WI38 (cell line): ENCODE data around the gene LCN1.

Experiments used
- H3K4me3 ChIP-seq: 2 replicates; pipeline ENCODE4 v1.5.1; 2011; ENCODE audit warnings: low read depth, mild to moderate bottlenecking, control low read depth, low read length
- CTCF ChIP-seq: IDR thresholded peaks from 2 replicates; pipeline ENCODE4 v1.5.1; 2012; ENCODE audit warnings: low read depth, mild to moderate bottlenecking, control low read depth, low read length

Gene LCN1

GRCh38 chr9:135559606-135560005, 38.4 kb downstream of the LCN1 start:
- H3K4me3 ChIP-seq, result no peak overlapping the region
- no peak for TF ChIP-seq CTCF

DNA sequence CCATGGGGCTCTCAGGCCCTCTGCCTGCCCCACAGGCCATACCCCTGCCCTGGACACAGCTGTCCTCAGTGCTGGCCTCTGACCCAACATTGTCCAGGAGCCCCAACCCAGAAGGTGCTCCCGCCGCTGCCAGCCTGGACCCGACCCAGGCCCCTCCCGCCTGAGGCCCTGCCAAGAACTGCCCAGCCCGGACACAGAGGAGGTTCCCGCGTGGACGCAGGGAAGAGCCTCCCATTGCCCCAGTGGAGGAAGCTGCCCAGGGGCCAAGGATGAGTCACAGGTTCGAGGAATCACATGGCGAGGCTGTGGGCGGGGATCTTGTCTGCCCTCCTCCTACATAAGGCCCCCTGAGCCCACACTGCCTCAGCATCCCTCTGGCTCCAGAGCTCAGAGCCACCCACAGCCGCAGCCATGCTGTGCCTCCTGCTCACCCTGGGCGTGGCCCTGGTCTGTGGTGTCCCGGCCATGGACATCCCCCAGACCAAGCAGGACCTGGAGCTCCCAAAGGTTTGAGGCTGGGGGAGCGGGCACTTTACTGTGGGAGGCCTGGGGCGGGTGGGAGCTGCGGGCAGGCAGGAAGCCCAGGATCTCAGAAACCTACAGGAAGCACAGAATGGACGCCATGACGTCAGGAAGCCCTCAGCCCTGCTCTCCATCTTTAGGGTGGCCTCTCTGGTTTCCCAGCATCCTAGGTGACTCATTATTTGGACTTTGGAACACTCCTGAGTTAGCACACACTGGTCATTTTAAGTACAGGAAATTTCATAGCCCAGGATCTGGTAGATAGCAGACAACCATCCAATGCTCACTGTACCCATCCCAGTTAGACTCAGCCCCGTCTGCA, 40.4 kb downstream of the LCN1 start, which contains the start of gene PAEP:
Gene PAEP, plus strand, starts transcription at position 366 of the 844 bp plus-strand sequence.
- H3K4me3 ChIP-seq, result no peak within 1 kb of the TSS
- TF ChIP-seq CTCF, result no peak

DNA sequence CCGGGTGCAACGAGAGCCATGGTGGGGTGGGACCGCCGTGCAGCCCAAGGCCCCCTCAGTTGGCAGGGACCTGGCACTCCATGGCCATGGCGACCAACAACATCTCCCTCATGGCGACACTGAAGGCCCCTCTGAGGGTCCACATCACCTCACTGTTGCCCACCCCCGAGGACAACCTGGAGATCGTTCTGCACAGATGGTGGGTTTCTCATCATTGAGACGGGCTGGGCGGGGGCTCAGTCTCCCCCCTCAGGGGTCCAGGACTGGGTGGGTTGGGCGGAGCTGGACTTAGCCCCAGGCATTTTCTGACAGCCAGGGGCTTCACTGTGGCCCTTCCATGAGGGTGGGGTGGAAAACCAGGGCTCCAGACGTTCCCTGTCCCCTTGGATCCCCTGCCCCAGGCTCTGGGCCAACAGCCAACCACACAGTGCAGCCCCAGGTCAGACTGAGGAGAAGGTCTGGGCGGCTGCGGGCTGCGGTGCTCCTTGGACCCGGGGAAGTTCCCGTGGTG, 41.0 kb downstream of the LCN1 start:
- no peak for TF ChIP-seq CTCF
- H3K4me3 ChIP-seq, result no peak overlapping the region

GRCh38 chr9:135563039-135563476, 41.8 kb downstream of the LCN1 start:
- no peak for TF ChIP-seq CTCF
- no peak overlapping the region for H3K4me3 ChIP-seq

DNA sequence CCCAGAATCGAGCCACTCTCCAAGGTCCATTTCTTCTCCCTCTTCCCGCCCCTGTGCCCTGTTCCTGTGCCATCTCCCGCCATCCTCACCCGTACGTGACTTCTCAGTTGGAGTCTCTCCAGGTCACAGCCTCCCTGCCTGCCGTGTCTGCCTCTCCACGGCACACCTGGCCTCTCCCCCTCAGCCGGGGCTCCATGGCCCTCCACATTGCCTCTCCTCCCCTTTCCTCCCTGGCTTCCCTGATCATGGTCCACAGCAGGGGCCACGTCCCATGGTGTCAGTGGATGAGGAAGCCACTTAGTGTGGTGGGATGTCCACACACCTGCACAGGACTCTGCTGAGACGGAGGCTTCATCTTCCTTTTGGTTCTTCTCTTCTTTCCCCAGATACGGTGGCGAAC, 42.6 kb downstream of the LCN1 start:
- TF ChIP-seq CTCF, result no peak
- H3K4me3 ChIP-seq, result no peak overlapping the region

GRCh38 chr9:135565141-135565628, 43.9 kb downstream of the LCN1 start:
- TF ChIP-seq CTCF, result no peak

GRCh38 chr9:135565636-135566035, 44.4 kb downstream of the LCN1 start:
- TF ChIP-seq CTCF, result no peak
- no peak overlapping the region for H3K4me3 ChIP-seq

More at GRCh38 chr9:135565141-135565628, 43.9 kb downstream of the LCN1 start:
- H3K4me3 ChIP-seq, result no peak overlapping the region
